GM23338 (cell line): ENCODE measurements around the gene LONRF3. TPM values are rescaled to one million over a fixed set of nuclear protein-coding genes. Genes with fewer than 3 reads are reported as not detected.

Experiments
- ATAC-seq: fragments of 200-7000 bp; cut with Tn5 transposase; 3 replicates; pipeline ENCODE4 v1.9.1; 2020
- DNase-seq: peaks from one replicate; pipeline ENCODE4 v3.0.0-alpha.2; 2015; ENCODE audit warnings: low spot score
- H2AFZ ChIP-seq: fragments of 200-600 bp; sonication (generic); 2 replicates; pipeline ENCODE4 v1.8.0; 2016; ENCODE audit warnings: antibody characterized with exemption, mild to moderate bottlenecking, moderate library complexity
- H3F3A ChIP-seq: fragments of 200-600 bp; sonication (generic); replicated peaks from 2 replicates; pipeline ENCODE4 v1.8.0; 2017; ENCODE audit warnings: antibody characterized with exemption, mixed run types, low read depth
- H3K27ac ChIP-seq: fragments of 200-600 bp; sonication (generic); 2 replicates; pipeline ENCODE4 v1.6.1; 2016; ENCODE audit warnings: low read depth
- H3K27me3 ChIP-seq: fragments of 200-600 bp; sonication (generic); 2 replicates; pipeline ENCODE4 v1.8.0; 2016; ENCODE audit warnings: mild to moderate bottlenecking, mixed run types, moderate library complexity; ENCODE audit not compliant: insufficient read depth
- H3K36me3 ChIP-seq: fragments of 200-600 bp; sonication (generic); 2 replicates; pipeline ENCODE4 v1.8.0; 2016; ENCODE audit warnings: mild to moderate bottlenecking; ENCODE audit not compliant: insufficient read depth
- H3K4me1 ChIP-seq: fragments of 200-600 bp; sonication (generic); 2 replicates; pipeline ENCODE4 v1.8.0; 2016; ENCODE audit warnings: mild to moderate bottlenecking, moderate library complexity; ENCODE audit not compliant: insufficient read depth
- H3K4me2 ChIP-seq: fragments of 200-600 bp; sonication (generic); 2 replicates; pipeline ENCODE4 v1.7.1; 2017; ENCODE audit warnings: mixed run types
- H3K4me3 ChIP-seq: fragments of 200-600 bp; sonication (generic); 2 replicates; pipeline ENCODE4 v1.6.1; 2016; ENCODE audit warnings: mixed run types
- H3K79me2 ChIP-seq: fragments of 200-600 bp; sonication (generic); replicated peaks from 2 replicates; pipeline ENCODE4 v1.8.0; 2017; ENCODE audit warnings: mild to moderate bottlenecking; ENCODE audit not compliant: insufficient read depth
- H3K9me2 ChIP-seq: fragments of 200-600 bp; sonication (generic); 2 replicates; pipeline ENCODE4 v1.8.0; 2017; ENCODE audit not compliant: insufficient read depth
- H4K20me1 ChIP-seq: fragments of 200-600 bp; sonication (generic); replicated peaks from 2 replicates; pipeline ENCODE4 v1.8.0; 2017; ENCODE audit warnings: mild to moderate bottlenecking; ENCODE audit not compliant: insufficient read depth
- H3K27ac Mint-ChIP-seq: 2 replicates; pipeline ENCODE4 v1.8.0; 2020; ENCODE audit warnings: inconsistent platforms, mild to moderate bottlenecking, moderate library complexity, mixed read lengths
- H3K27me3 Mint-ChIP-seq: 3 replicates; pipeline ENCODE4 v1.8.0; 2022; ENCODE audit warnings: low read depth, mild to moderate bottlenecking, moderate library complexity, mixed read lengths, inconsistent platforms; ENCODE audit not compliant: insufficient read depth, poor library complexity
- H3K36me3 Mint-ChIP-seq: 3 replicates; pipeline ENCODE4 v1.8.0; 2021; ENCODE audit warnings: low read depth, mild to moderate bottlenecking, inconsistent platforms, moderate library complexity, mixed read lengths
- H3K4me1 Mint-ChIP-seq: 3 replicates; pipeline ENCODE4 v1.8.0; 2020; ENCODE audit warnings: mild to moderate bottlenecking, inconsistent platforms, mixed read lengths
- H3K4me3 Mint-ChIP-seq: 3 replicates; pipeline ENCODE4 v1.8.0; 2021; ENCODE audit warnings: moderate library complexity, mild to moderate bottlenecking, inconsistent platforms, mixed read lengths
- H3K9me3 Mint-ChIP-seq: 3 replicates; pipeline ENCODE4 v1.8.0; 2020; ENCODE audit warnings: moderate library complexity, mild to moderate bottlenecking, inconsistent platforms, mixed read lengths
- CREB1 ChIP-seq: fragments of 250-450 bp; sonication (Bioruptor Pico); IDR thresholded peaks from 2 replicates; pipeline ENCODE4 v1.5.0; 2020; ENCODE audit warnings: low read depth, mild to moderate bottlenecking, moderate library complexity
- EZH2 ChIP-seq: fragments of 200-600 bp; sonication (generic); IDR thresholded peaks from one replicate; pipeline ENCODE4 v1.8.0; 2017; ENCODE audit warnings: antibody characterized with exemption, mild to moderate bottlenecking, low read depth; ENCODE audit not compliant: unreplicated experiment
- EZH2phosphoT487 ChIP-seq: fragments of 200-600 bp; sonication (generic); IDR thresholded peaks from one replicate; pipeline ENCODE4 v1.8.1; 2018; ENCODE audit warnings: antibody characterized with exemption; ENCODE audit not compliant: unreplicated experiment
- JUNB ChIP-seq: IDR thresholded peaks from one replicate; pipeline ENCODE4 v1.6.1; 2016; ENCODE audit warnings: antibody characterized with exemption; ENCODE audit not compliant: unreplicated experiment
- POLR2AphosphoS5 ChIP-seq: IDR thresholded peaks from 2 replicates; pipeline ENCODE4 v1.6.1; 2016; ENCODE audit warnings: antibody characterized with exemption, low read depth
- STAT1 ChIP-seq: IDR thresholded peaks from one replicate; pipeline ENCODE4 v1.6.1; 2016; ENCODE audit warnings: antibody characterized with exemption; ENCODE audit not compliant: unreplicated experiment
- ZNF331 ChIP-seq: fragments of 250-450 bp; sonication (Bioruptor Pico); IDR thresholded peaks from 2 replicates; pipeline ENCODE4 v1.5.0; 2020; ENCODE audit warnings: low read depth, mild to moderate bottlenecking, moderate library complexity
- polyA plus RNA-seq: library from polyadenylated mRNA; unstranded; fragments of >200 nt; fragmentation: Nextera tagmentation; extraction: Ambion mirVana; gene quantifications from 2 replicates; pipeline ENCODE4 v1.2.1, GENCODE V29; 2016
- total RNA-seq: library from RNA; depleted of rRNA; stranded (reverse); fragments of >200 nt; shearing (Covaris generic); gene quantifications from 2 replicates; pipeline ENCODE4 v1.2.3, GENCODE V29; 2014
- TF ChIP-seq, protein P1 (sequence below): IDR thresholded peaks from 2 replicates; pipeline ENCODE4 v1.6.1; 2016; ENCODE audit warnings: antibody characterized with exemption
- TF ChIP-seq, protein P2 (sequence below): fragments of 250-450 bp; sonication (Bioruptor Pico); IDR thresholded peaks from 2 replicates; pipeline ENCODE4 v1.5.0; 2020; ENCODE audit warnings: mild to moderate bottlenecking, moderate library complexity
- TF ChIP-seq, protein P3 (sequence below), 2 experiments: fragments of 200-600 bp in 1 of 2; sonication (generic) in 1 of 2; conservative IDR thresholded peaks; 2 replicates each; pipeline versions ENCODE4 v1.5.1 to v1.6.1; 2016 to 2017; ENCODE audit warnings: antibody characterized with exemption in 2 of 2, low read depth in 2 of 2, mild to moderate bottlenecking in 2 of 2, moderate library complexity in 1 of 2
- TF ChIP-seq, protein P4 (sequence below): IDR thresholded peaks from one replicate; pipeline ENCODE4 v1.6.1; 2018; ENCODE audit warnings: antibody characterized with exemption; ENCODE audit not compliant: unreplicated experiment

Gene LONRF3
- total and polyA plus RNA-seq, 2 experiments from 2014 or later: 0.10 TPM; not detected in 1

- Histone ChIP-seq H3K4me3 (no peak overlapping the region), H4K20me1 (no peaks in the 10 kb centered on the region), H3K27ac (no peak overlapping the region), H3K79me2 (no peaks in the 10 kb centered on the region), H3K4me2 (no peak overlapping the region), H3K4me1 (no peaks in the 10 kb centered on the region), H3K36me3 (no peaks in the 10 kb centered on the region), H3F3A (no peaks in the 10 kb centered on the region), H2AFZ (no peak overlapping the region), H3K27me3 (no peaks in the 10 kb centered on the region), H3K9me2 (no peaks in the 10 kb centered on the region)
- Mint-ChIP-seq H3K27ac (no peak overlapping the region), H3K27me3 (peaks cover 2% of the 10 kb centered on the region), H3K4me3 (no peak overlapping the region), H3K9me3 (no peaks in the 10 kb centered on the region; the same call in 2 of the 3 replicates), H3K36me3 (no peaks in the 10 kb centered on the region), H3K4me1 (no peaks in the 10 kb centered on the region)
- DNase-seq (no peak), ATAC-seq (no peak)
- TF ChIP-seq, protein P1, sequence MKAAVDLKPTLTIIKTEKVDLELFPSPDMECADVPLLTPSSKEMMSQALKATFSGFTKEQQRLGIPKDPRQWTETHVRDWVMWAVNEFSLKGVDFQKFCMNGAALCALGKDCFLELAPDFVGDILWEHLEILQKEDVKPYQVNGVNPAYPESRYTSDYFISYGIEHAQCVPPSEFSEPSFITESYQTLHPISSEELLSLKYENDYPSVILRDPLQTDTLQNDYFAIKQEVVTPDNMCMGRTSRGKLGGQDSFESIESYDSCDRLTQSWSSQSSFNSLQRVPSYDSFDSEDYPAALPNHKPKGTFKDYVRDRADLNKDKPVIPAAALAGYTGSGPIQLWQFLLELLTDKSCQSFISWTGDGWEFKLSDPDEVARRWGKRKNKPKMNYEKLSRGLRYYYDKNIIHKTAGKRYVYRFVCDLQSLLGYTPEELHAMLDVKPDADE: no peak
- TF ChIP-seq, protein P2, sequence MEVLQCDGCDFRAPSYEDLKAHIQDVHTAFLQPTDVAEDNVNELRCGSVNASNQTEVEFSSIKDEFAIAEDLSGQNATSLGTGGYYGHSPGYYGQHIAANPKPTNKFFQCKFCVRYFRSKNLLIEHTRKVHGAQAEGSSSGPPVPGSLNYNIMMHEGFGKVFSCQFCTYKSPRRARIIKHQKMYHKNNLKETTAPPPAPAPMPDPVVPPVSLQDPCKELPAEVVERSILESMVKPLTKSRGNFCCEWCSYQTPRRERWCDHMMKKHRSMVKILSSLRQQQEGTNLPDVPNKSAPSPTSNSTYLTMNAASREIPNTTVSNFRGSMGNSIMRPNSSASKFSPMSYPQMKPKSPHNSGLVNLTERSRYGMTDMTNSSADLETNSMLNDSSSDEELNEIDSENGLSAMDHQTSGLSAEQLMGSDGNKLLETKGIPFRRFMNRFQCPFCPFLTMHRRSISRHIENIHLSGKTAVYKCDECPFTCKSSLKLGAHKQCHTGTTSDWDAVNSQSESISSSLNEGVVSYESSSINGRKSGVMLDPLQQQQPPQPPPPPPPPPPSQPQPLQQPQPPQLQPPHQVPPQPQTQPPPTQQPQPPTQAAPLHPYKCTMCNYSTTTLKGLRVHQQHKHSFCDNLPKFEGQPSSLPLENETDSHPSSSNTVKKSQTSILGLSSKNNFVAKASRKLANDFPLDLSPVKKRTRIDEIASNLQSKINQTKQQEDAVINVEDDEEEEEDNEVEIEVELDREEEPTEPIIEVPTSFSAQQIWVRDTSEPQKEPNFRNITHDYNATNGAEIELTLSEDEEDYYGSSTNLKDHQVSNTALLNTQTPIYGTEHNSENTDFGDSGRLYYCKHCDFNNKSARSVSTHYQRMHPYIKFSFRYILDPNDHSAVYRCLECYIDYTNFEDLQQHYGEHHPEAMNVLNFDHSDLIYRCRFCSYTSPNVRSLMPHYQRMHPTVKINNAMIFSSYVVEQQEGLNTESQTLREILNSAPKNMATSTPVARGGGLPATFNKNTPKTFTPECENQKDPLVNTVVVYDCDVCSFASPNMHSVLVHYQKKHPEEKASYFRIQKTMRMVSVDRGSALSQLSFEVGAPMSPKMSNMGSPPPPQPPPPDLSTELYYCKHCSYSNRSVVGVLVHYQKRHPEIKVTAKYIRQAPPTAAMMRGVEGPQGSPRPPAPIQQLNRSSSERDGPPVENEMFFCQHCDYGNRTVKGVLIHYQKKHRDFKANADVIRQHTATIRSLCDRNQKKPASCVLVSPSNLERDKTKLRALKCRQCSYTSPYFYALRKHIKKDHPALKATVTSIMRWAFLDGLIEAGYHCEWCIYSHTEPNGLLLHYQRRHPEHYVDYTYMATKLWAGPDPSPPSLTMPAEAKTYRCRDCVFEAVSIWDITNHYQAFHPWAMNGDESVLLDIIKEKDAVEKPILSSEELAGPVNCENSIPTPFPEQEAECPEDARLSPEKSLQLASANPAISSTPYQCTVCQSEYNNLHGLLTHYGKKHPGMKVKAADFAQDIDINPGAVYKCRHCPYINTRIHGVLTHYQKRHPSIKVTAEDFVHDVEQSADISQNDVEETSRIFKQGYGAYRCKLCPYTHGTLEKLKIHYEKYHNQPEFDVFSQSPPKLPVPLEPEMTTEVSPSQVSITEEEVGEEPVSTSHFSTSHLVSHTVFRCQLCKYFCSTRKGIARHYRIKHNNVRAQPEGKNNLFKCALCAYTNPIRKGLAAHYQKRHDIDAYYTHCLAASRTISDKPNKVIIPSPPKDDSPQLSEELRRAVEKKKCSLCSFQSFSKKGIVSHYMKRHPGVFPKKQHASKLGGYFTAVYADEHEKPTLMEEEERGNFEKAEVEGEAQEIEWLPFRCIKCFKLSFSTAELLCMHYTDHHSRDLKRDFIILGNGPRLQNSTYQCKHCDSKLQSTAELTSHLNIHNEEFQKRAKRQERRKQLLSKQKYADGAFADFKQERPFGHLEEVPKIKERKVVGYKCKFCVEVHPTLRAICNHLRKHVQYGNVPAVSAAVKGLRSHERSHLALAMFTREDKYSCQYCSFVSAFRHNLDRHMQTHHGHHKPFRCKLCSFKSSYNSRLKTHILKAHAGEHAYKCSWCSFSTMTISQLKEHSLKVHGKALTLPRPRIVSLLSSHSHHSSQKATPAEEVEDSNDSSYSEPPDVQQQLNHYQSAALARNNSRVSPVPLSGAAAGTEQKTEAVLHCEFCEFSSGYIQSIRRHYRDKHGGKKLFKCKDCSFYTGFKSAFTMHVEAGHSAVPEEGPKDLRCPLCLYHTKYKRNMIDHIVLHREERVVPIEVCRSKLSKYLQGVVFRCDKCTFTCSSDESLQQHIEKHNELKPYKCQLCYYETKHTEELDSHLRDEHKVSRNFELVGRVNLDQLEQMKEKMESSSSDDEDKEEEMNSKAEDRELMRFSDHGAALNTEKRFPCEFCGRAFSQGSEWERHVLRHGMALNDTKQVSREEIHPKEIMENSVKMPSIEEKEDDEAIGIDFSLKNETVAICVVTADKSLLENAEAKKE (CRISPR knock-in tag): no peak
- TF ChIP-seq, protein P3, sequence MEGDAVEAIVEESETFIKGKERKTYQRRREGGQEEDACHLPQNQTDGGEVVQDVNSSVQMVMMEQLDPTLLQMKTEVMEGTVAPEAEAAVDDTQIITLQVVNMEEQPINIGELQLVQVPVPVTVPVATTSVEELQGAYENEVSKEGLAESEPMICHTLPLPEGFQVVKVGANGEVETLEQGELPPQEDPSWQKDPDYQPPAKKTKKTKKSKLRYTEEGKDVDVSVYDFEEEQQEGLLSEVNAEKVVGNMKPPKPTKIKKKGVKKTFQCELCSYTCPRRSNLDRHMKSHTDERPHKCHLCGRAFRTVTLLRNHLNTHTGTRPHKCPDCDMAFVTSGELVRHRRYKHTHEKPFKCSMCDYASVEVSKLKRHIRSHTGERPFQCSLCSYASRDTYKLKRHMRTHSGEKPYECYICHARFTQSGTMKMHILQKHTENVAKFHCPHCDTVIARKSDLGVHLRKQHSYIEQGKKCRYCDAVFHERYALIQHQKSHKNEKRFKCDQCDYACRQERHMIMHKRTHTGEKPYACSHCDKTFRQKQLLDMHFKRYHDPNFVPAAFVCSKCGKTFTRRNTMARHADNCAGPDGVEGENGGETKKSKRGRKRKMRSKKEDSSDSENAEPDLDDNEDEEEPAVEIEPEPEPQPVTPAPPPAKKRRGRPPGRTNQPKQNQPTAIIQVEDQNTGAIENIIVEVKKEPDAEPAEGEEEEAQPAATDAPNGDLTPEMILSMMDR (conservative IDR thresholded peaks at IDR 0.05; ENCODE audit: low read depth in 2 of 2): no peak
- TF ChIP-seq EZH2phosphoT487 (no peak), EZH2 (no peak), ZNF331 (no peak), POLR2AphosphoS5 (no peak), CREB1 (CRISPR knock-in tag) (no peak), STAT1 (no peak), JUNB (no peak)
- TF ChIP-seq, protein P4, sequence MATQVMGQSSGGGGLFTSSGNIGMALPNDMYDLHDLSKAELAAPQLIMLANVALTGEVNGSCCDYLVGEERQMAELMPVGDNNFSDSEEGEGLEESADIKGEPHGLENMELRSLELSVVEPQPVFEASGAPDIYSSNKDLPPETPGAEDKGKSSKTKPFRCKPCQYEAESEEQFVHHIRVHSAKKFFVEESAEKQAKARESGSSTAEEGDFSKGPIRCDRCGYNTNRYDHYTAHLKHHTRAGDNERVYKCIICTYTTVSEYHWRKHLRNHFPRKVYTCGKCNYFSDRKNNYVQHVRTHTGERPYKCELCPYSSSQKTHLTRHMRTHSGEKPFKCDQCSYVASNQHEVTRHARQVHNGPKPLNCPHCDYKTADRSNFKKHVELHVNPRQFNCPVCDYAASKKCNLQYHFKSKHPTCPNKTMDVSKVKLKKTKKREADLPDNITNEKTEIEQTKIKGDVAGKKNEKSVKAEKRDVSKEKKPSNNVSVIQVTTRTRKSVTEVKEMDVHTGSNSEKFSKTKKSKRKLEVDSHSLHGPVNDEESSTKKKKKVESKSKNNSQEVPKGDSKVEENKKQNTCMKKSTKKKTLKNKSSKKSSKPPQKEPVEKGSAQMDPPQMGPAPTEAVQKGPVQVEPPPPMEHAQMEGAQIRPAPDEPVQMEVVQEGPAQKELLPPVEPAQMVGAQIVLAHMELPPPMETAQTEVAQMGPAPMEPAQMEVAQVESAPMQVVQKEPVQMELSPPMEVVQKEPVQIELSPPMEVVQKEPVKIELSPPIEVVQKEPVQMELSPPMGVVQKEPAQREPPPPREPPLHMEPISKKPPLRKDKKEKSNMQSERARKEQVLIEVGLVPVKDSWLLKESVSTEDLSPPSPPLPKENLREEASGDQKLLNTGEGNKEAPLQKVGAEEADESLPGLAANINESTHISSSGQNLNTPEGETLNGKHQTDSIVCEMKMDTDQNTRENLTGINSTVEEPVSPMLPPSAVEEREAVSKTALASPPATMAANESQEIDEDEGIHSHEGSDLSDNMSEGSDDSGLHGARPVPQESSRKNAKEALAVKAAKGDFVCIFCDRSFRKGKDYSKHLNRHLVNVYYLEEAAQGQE: no peak
These were observed 33.3 kb upstream of the LONRF3 start for GRCh38 chrX:118941147-118941546.
